Stimulated activated CD4-positive, alpha-beta T cell treated with anti-CD3 and anti-CD28 coated beads, Interleukin-1b, Interleukin-23, amount 100 ng/mL, for 4 hours (primary cell): Measurements from ENCODE around the gene IL27RA.

ENCODE experiments used
- DNase-seq, 2 donors: peaks; one replicate each; pipeline ENCODE4 v3.0.0-alpha.2; 2020; ENCODE audit warnings: low read depth in 2 of 2

IL27RA gene

DNA sequence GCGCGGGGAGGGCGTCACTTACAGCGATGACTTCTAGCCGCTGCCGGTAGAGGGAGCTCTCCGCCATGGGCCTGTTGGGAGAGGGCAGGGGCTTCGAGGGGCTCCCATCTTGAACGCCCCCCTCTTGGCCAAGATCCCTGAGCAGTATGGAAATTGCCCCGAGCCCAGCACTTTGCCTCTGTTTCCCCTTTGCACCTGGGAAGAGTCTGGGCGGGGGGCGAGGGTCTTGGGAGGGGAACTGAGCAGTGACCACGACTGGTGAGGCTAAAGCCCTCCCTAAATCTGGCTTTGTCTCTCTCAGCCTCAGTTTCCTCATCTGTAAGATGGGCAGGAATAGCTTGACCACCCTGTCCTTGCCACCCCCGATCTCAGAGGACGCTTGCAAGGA, 27.5 kb downstream of the IL27RA start:
- no peak for DNase-seq

DNA sequence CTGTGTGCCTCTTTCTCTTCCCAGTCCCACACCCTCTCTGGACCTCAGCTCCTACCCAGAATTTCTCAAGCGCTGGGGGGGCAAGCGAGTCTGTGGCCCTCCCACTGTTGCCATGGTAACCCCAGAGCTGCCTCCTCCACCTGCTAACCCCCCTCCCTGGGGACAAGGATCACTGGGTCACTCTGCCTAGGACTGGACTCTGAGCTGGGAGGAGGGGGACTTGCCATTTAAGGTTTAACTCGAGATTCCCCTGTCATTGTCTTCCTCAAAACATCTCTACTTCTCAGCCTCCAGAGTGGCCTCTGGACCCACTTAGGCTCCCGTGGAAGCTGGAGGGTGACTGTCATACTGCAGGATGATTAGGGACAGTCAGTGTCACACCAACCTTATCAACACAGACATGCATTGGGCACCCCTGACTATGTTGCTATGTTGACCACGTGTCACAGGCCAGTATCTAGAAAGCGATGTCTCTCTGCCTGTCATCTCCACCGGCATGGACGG, 28.1 kb downstream of the IL27RA start:
- no peak for DNase-seq

DNA sequence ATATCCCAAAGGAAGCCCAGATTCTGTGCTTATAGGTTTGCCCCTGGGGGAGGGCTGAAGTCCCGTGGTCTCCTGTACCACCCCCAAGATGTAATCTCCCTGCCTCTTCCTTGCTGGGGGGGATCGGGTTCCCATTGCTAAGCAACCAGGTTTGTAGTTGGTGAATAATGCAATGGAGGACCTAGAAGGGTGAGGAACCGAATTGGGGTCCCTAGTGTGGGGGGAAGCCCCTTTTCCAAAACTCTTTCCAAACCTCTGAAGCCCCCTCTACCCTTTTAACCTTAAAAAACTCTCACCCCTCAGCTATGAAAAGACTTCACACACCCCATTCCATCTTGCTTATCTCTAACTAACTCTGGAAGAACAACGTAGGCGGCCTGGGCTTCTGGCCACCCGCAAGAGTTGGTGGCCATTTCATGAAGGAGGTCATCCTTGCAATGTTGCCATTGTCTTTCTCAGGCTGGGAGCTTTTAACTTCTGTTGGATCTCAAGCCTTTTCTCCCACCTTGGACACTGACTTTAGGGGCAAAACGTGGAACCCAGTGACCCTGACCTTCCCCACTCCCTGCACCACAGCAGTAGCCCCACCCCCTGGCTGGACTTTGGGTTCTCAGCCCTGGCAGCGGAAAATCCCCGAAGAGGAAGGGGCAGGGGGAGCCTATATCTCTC, 29.7 kb downstream of the IL27RA start:
- DNase-seq: no peak

DNA sequence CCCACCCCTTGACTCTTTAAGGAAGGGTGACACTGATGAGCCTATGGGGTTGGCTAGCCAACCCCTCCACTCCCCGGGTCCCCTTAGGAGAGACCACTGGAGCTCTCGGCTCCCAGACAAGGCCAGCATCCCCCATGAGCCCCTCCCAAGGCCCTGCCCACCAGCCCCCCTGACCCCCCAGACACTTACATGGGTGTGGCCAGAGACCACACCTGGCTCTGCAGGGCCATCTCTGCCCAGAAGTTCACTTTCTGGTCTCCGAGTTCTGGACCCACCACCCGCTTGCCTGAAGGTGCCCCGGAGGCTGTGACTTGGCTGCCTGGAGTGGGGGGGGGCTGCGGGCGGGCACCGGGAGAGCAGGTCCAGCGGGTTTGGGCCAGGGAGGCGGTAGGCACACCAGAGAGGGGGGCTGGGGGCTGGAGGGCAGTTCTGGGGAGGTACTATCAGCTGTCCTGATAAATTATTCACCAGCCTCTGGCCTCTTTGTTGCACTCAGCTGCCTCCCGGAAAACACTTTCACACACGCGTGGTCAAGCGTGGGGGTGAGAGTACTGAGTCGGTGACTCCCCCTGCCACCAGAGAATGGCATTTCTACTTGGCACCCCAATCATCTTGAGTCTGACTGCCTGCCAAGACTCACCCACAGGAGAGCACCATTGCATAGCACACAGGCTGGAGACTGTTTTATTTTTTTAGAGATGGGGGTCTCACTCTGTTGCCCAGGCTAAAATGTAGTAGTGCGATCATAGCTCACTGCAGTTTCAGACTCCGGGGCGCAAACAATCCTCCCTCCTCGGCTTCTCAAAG, 30.4 kb downstream of the IL27RA start, which contains the start of gene PALM3:
Gene PALM3 (minus strand): TSS at position 326 of the 807 bp plus-strand sequence. CDS start 96 bp downstream, at position 230.
- DNase-seq: no peak

DNA sequence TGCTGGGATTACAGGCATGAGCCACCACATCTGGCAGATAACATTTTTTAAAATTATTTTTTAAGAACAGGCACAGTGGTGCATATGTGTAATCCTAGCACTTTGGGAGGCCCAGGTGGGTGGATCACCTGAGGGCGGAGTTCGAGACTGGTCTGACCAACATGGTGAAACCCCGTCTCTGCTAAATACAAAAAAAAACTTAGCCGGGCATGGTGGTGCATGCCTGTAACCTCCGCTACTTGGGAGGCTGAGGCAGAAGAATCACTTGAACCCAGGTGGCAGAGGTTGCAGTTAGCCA, 30.9 kb downstream of the IL27RA start:
- DNase-seq: no peak

DNA sequence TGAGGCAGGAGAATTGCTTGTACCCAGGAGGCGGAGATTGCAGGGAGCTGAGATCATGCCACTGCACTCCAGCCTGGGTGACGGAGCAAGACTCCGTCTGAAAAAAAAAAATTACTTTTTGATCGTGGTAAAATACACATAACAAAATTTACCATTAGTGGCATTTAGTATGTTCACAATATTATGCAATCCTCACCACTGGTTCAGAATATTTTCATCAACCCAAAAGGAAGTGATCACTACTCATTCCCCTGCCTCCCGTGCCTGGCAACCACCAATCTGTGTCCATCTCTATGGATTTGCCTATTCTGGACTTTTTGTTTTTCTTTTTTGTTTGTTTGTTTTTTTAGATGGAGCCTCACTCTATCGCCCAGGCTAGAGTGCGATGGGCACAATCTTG, 31.5 kb downstream of the IL27RA start:
- no peak for DNase-seq

DNA sequence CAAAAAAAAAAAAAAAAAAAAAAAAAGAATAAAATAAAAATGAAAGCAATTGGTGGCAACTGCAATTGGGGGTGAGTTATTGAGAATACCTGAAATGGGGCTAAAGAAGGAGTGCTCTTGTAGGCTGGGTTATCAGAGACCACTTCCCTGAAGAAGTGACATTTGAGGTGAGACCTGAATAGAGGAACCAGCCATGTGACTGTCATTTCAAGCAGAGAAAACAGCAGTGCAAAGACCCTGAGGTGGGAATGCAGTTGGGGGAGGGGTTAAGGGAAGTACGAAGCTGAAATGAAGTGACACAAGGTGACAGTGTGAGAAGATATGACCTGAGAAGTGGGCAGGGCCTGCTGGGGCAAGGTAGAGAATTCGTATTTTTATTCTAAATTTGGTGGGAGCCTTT, 34.6 kb downstream of the IL27RA start:
- DNase-seq: no peak

DNA sequence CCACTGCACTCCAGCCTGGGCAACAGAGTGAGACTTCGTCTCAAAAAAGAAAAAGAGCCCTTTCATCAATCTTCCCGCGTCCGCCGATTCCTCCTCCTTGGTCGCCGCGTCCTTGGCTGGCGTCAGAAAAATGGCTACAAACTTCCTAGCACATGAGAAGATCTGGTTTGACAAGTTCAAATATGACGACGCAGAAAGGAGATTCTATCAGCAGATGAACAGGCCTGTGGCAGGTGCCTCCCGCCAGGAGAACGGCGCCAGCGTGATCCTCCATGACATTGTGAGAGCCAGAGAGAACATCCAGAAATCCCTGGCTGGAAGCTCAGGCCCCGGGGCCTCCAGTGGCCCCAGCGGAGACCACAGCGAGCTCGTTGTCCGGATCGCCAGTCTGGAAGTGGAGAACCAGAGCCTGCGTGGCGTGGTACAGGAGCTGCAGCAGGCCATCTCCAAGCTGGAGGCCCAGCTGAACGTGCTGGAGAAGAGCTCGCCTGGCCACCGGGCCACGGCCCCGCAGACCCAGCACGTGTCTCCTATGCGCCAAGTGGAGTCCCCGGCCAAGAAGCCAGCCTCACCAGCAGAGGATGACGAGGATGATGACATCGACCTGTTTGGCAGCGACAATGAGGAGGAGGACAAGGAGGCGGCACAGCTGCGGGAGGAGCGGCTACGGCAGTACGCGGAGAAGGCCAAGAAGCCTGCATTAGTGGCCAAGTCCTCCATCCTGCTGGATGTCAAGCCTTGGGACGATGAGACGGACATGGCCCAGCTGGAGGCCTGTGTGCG, 38.9 kb downstream of the IL27RA start:
- DNase-seq: no peak

DNA sequence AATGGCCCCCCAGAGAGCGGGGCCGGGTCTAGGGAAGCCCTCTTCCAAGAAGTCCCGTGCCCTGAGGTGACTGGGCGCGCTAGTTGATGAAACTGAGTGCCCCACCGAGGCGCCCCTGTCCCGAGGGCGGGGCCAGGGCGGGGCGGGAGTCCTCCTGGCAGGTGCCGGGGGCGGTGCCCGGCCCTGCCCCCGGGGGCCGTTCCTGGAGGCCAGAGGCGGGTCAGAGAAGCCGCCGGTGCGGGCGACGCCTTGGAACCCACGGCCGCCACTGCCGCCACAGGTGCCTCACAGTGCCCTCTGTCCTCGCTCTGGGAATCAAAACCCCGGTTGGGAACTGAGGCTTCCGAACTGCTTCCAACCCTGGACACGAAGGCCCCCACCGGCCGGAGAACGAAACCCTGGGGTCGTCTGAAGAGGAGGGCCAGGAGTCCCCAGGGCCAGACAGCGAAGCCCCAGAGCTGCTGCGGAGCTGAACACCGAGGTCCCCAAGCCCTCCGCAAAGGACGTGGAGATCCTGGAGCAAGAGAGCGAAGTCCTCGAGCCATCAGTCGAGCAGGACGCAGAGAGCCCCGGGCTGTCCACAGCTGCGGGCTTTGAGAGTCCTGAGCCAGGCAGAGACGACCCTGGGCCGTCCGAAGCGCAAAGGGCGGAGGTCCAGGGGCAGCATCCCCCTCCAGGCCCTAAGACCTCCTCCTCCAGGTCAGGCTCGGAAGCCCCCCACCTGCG, 41.1 kb downstream of the IL27RA start, which contains the start of gene MISP3:
Gene MISP3 (plus strand): TSS at position 252 of the 726 bp plus-strand sequence. CDS start 524 bp downstream, outside the sequence.
- DNase-seq: no peak

DNA sequence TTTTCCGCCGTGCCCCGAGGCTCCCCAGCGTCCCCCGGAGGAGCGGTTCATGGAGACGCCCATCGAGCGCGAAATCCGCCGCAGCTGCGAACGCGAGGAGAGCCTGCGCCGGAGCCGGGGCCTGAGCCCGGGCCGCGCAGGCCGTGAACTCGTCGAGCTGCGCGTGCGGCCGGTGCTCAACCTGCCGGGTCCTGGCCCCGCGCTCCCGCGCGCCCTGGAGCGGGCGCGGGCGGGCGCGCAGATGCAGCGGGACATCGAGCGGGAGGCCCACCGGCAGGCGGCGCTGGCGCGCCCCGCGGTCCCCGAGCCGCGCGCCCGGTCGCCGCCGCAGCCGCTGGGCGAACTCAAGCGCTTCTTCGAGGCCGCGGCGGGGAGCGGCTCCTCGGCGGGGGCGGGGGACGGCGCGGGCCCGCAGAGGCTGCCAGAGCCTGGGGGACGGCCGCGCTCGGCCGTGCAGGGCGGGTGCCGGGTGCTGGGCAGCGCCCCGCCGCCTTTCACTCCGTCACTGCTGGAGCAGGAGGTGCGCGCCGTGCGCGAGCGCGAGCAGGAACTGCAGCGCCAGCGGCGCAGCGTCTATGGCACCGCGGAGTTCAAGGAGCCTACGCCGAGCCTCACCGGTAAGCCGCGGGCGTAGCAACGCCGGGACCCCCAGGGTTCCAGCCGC, 41.8 kb downstream of the IL27RA start:
- DNase-seq: peak; percentile 65 to 75

DNA sequence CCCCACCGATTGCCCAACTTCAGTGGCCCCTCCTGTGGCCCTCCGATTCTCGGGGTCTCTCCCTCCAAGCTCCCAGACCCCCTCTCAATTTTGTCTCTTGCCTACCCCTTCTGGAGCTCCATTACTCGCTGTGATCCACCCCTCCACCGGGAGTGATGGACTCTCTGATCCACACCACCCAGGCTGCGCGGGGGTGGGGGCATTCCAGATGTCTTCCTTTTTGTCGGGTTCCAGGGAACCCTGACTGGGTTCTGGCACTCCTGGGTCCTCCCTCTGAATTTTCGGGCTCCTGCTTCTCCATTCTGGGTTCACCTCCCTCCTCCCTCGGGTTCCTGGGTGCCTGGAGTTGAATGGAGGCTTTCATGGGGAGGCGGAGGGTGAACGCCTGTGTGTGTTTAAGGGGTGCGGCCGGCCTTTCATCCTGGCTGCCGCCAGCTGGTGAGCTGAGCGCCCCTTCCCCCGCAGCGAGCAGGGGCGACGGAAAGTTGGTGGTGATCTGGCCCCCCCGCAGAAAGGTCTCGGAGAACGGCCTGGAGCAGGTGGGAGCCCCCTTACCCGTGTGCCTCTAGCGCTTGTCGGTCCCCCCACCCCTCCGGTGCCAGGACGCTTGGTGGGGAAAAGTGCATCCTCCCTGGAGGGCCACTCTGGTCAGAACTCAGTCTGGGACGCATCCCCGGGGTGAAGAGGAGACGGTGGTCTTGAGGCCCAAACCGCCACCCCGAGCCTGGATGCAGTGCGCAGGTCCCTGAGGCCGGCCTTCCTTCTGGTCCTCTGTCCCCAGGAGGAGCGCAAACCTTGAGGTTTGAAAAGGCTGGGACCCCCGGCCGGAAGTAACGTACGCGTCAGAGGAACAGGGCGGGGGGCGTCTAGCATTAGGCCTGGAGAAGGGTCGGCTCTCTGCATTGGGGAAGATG, 42.6 kb downstream of the IL27RA start:
- no peak for DNase-seq

DNA sequence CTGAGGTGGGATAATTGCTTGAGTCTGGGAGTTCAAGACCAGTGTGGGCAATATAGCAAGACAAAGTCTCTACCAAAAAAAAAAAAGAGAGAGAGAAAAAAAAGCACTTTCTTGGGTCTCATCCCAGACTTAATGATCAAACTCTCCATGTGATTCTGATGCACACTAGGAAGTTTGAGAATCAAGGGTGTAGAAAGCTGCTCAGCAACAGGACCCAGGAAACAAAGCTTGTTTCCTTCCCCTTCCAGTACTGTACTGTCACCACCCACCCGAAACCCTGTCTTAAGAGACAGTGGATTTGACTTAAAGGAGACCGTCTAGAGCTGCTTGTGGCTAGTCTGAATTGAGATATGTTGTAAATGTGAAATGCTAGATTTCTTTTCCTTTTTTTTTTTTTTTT, 46.8 kb downstream of the IL27RA start:
- no peak for DNase-seq

DNA sequence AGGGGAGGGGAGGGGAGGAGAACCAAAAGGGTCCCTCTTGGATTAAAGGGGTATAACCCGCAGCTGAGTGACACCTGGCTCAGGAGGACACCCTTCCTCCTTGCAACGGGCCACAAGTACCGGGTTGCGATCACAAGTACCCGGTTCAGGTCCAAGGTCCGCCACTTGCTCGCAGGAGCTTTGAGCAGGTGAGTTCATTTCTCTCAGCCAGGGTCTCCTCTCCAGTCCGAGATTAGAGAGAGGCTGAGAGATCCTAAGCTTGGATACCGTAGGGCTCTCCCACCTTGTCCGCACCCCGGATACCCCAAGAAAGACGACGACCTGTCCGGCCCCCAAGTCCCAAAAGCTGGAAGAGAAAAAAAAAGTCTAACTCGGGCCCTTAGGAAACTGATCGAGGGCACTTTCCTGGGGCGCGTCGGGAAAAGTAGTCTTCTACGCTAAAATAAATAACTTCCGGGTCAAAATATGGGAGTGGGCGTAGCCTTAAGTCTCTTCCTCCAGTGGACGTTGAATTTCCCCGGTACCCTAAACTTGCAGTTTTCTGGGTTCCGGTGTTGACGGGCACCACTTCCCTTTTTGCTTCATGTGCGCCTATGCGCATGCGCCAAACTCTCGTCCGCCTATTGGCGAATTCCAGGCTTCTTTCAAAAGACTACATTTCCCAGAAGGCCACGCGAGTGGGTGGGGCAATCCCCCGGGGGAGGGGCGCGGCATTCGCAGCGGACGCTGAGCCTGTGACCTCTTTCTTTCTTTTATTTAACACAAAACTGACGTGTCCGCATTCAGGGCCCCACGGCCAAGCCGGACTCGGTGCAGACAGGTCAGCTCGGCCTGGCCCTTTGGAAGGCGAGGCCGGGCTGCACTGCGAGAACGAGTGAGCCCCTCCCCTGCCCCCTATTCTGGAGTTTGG, 49.6 kb downstream of the IL27RA start:
- DNase-seq: peak; percentile 97 to 99

DNA sequence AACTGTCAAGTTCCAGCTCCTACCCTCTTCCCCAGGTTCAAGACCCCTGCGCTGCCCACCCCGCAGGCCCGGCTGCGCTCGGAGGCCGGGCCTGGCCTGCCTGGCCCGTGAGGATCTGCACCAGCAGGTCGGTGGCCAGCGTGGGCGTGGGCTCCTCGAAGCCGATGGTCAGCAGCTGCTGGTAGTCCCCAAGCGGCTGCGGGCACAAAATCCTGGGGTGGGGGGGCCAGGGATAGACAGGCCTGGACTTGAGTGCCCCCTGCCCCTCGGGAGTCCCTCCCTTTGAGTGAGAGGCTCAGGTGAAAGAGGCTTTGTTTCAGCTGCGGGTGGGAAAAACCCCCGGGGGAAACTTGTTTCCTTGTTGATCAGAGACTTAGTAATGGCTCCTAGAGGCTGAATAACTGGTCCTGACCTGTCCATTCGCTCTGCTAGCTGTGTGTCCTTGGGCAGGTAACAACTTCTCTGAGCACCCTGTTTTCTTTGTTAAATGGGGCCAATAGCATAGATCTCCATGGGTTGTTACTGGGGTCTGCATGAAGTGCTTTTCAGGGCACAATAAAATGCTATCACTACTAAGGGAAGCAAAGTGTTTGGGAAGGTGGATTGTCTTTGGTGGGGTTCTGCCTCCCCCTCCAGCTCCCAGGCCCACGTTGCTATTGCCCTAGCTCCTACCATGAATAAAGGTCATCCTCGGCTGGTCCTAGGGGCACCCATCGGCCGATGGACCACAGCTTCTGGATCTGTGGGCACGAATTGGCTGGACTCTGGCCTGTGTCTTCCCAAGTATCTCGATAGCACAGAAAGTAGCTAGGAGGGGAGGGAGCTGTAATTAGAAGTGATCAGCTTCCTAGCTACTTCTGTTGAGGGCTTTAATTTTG, 50.5 kb downstream of the IL27RA start:
- no peak for DNase-seq

DNA sequence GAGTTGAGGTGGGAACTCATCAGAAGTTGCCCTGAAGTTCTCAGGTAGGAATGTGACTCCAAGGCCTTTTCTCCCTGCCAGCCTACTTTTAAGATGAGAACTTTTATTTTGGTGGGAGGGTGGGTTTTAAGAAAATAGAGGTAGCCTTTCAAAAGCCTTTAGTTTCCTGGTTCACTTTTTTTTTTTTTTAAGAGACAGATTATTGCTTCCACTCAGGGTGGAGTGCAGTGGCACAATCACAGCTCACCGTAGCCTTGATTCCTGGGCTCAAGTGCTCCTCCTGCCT, 51.1 kb downstream of the IL27RA start:
- DNase-seq: no peak

DNA sequence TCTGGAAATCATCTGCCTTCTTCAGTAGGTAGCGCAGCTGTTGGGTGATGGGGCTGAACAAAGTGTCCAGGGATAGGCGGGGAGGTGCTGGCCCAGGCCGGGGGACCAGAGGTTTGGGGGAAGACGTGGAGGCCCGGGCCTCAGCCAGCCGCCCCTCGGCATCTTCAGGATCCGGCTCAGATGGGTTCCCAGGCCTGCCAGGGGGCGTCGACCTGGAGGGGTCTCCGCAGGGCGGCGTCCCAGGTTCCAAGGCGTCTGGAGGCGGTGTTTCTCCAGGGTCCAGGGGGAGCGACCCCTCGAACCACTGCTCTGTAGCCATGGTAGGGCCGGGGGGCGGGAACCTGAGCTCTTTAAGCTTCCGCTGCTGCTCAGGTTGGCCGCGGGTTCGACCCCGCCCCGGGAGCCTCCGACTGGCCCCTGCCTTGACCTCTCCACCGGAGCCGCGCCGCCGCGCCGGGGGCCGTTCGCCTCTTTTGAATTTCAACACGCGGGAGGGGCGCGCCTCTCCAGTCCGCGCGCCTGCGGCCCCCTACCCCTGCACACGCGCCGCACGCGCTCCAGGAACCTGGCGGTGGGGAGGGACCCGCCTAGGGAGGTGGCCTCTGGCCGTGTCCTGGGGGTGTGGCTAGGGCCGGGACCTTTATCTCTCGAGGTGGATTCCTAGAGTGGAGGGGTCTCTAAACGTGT, 53.9 kb downstream of the IL27RA start, which contains the start of gene C19orf67:
Gene C19orf67 (minus strand): TSS at position 475 of the 687 bp plus-strand sequence. CDS start 156 bp downstream, at position 319.
- no peak for DNase-seq

DNA sequence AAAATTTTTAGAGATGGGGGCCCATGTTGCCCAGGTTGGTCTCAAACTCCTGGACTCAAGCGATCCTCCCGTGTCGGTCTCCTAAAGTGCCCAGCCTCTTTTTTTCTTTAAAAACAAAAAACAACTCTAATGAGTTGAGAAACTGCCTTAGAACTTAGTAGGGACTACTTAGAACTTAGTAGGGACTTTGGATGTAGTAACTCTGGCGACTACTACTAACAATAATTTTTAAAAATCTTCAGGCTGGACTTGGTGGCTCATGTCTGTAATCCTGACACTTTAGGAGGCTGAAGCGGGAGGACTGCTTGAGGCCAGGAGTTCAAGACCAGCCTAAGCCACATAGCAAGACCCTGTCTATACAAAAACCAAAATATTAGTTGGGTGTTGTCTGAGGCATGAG, 54.5 kb downstream of the IL27RA start:
- DNase-seq: no peak
